ENCODE results near the gene SNAP91.

Gene SNAP91

GRCh38 chr6:83605517-83605916 is 103.4 kb downstream of the SNAP91 start:
- H3K4me3 ChIP-seq (ENCODE audit: low read depth, low read length): no peak overlapping the region
- DNase-seq (ENCODE audit: low read depth): no peak
- TF ChIP-seq CTCF (IDR thresholded peaks at IDR 0.05; ENCODE audit: control insufficient read depth, extremely low read depth, insufficient read depth): no peak

- TF ChIP-seq CTCF (IDR thresholded peaks at IDR 0.05; ENCODE audit: control insufficient read depth, extremely low read depth, insufficient read depth): no peak
- DNase-seq (ENCODE audit: low read depth): no peak
- H3K4me3 ChIP-seq (ENCODE audit: low read depth, low read length): no peak overlapping the region
These were observed 105.3 kb downstream of the SNAP91 start for GRCh38 chr6:83603551-83603950.

GRCh38 chr6:83601119-83601518 is 107.8 kb downstream of the SNAP91 start:
- no peak overlapping the region for H3K4me3 ChIP-seq (ENCODE audit: low read depth, low read length)
- no peak for DNase-seq (ENCODE audit: low read depth)
- TF ChIP-seq CTCF (IDR thresholded peaks at IDR 0.05; ENCODE audit: control insufficient read depth, extremely low read depth, insufficient read depth): no peak

GRCh38 chr6:83600459-83600858 is 108.4 kb downstream of the SNAP91 start:
- no peak for DNase-seq (ENCODE audit: low read depth)
- H3K4me3 ChIP-seq (ENCODE audit: low read depth, low read length): no peak overlapping the region
- TF ChIP-seq CTCF (IDR thresholded peaks at IDR 0.05; ENCODE audit: control insufficient read depth, extremely low read depth, insufficient read depth): no peak

- TF ChIP-seq CTCF (IDR thresholded peaks at IDR 0.05; ENCODE audit: control insufficient read depth, extremely low read depth, insufficient read depth): no peak
- no peak for DNase-seq (ENCODE audit: low read depth)
- no peak overlapping the region for H3K4me3 ChIP-seq (ENCODE audit: low read depth, low read length)
These were observed 111.4 kb downstream of the SNAP91 start for GRCh38 chr6:83597511-83597910.

- no peak for DNase-seq (ENCODE audit: low read depth)
- H3K4me3 ChIP-seq (ENCODE audit: low read depth, low read length): no peak overlapping the region
- no peak for TF ChIP-seq CTCF (IDR thresholded peaks at IDR 0.05; ENCODE audit: control insufficient read depth, extremely low read depth, insufficient read depth)
These were observed 111.8 kb downstream of the SNAP91 start for GRCh38 chr6:83597051-83597450.

GRCh38 chr6:83594941-83595340 is 114.0 kb downstream of the SNAP91 start:
- no peak for TF ChIP-seq CTCF (IDR thresholded peaks at IDR 0.05; ENCODE audit: control insufficient read depth, extremely low read depth, insufficient read depth)
- no peak for DNase-seq (ENCODE audit: low read depth)
- H3K4me3 ChIP-seq (ENCODE audit: low read depth, low read length): no peak overlapping the region
